K562 (cell line): ENCODE measurements around the gene NME2. TPM values are rescaled to one million over a fixed set of nuclear protein-coding genes. Genes with fewer than 3 reads are reported as not detected.
A peak's percentile ranks its signal among the peaks of the same experiment; 100 is the strongest.

Experiments
- ASH1L ChIP-seq: fragments of 450-650 bp; IDR thresholded peaks from 2 replicates; pipeline ENCODE4 v1.6.1; 2018; ENCODE audit warnings: borderline replicate concordance, mild to moderate bottlenecking, low read depth; ENCODE audit not compliant: partially characterized antibody
- DNMT1 ChIP-seq: fragments of 450-650 bp; IDR thresholded peaks from 2 replicates; pipeline ENCODE4 v1.6.1; 2016; ENCODE audit warnings: antibody characterized with exemption, mild to moderate bottlenecking
- FOXJ3 ChIP-seq: sonication (generic); formaldehyde crosslinking; IDR thresholded peaks from 2 replicates; pipeline ENCODE4 v1.4.0; 2020; ENCODE audit warnings: mild to moderate bottlenecking, missing genetic modification reagents
- GATAD2A ChIP-seq: fragments of 450-650 bp; IDR thresholded peaks from 2 replicates; pipeline ENCODE4 v1.6.1; 2017
- HDAC1 ChIP-seq, 2 experiments: fragments of 450-650 bp; IDR thresholded peaks; 2 replicates each; pipeline ENCODE4 v1.6.1; 2016 to 2017; ENCODE audit warnings: inconsistent platforms in 1 of 2, mild to moderate bottlenecking in 1 of 2, moderate library complexity in 1 of 2
- HMG20A ChIP-seq: fragments of 450-650 bp; formaldehyde crosslinking; conservative IDR thresholded peaks from 2 replicates; pipeline ENCODE4 v1.4.0; 2020; ENCODE audit warnings: mild to moderate bottlenecking, mixed read lengths
- MBD2 ChIP-seq: sonication (generic); IDR thresholded peaks from 2 replicates; pipeline ENCODE4 v1.6.1; 2016; ENCODE audit warnings: low read depth, borderline replicate concordance
- NCOR1 ChIP-seq: fragments of 450-650 bp; IDR thresholded peaks from 2 replicates; pipeline ENCODE4 v1.6.1; 2016; ENCODE audit warnings: mild to moderate bottlenecking, moderate library complexity
- POLR2H ChIP-seq: IDR thresholded peaks from 2 replicates; pipeline ENCODE4 v1.6.1; 2016; ENCODE audit warnings: missing genetic modification characterization, low read depth, mild to moderate bottlenecking, control low read depth, missing compliant biosample characterization, moderate library complexity
- RAD51 ChIP-seq: fragments of 450-650 bp; IDR thresholded peaks from 2 replicates; pipeline ENCODE4 v1.7.1; 2016; ENCODE audit warnings: low read depth, mild to moderate bottlenecking, borderline replicate concordance
- SMAD2 ChIP-seq: fragments of 150-350 bp; IDR thresholded peaks from 2 replicates; pipeline ENCODE4 v1.6.1; 2014; ENCODE audit warnings: low read depth, mild to moderate bottlenecking, low read length
- SNIP1 ChIP-seq: fragments of 450-650 bp; IDR thresholded peaks from 2 replicates; pipeline ENCODE4 v1.7.1; 2017; ENCODE audit warnings: low read depth, mild to moderate bottlenecking
- THRAP3 ChIP-seq: fragments of 450-650 bp; IDR thresholded peaks from 2 replicates; pipeline ENCODE4 v1.6.1; 2016; ENCODE audit warnings: mild to moderate bottlenecking, inconsistent platforms, borderline replicate concordance
- ZFP36 ChIP-seq: fragments of 150-350 bp; IDR thresholded peaks from 2 replicates; pipeline ENCODE4 v1.6.1; 2018; ENCODE audit warnings: low read length, low read depth; ENCODE audit not compliant: partially characterized antibody
- polyA plus RNA-seq, 8 experiments: library from polyadenylated mRNA; depleted of rRNA in 4 of 8; stranded (reverse) in 5 of 8; unstranded in 3 of 8; fragments of >200 nt; fragmentation: Nextera tagmentation in 2 of 8; fragmentation: Illumina TruSeq in 1 of 8; extraction: Ambion mirVana in 2 of 8; extraction: Trizol in 1 of 8; gene quantifications; 2 replicates each; pipeline versions ENCODE4 v1.2.1 to v1.2.3, GENCODE V29; 2011 to 2014; ENCODE audit warnings: inconsistent platforms in 1 of 8, missing spikeins in 1 of 8
- total RNA-seq, 7 experiments: library from RNA; depleted of rRNA in 6 of 7; stranded (reverse); fragments of >200 nt in 6 of 7; fragmentation: Illumina TruSeq in 2 of 7; extraction: Trizol in 2 of 7; gene quantifications; 2 replicates each; pipeline versions ENCODE4 v1.2.1 to v1.2.3, GENCODE V29; 2011 to 2021; ENCODE audit warnings: low replicate concordance in 1 of 7
- TF ChIP-seq, protein P1 (sequence below): fragments of 200-800 bp; sonication (Bioruptor generic); IDR thresholded peaks from 2 replicates; pipeline ENCODE4 v1.6.1; 2017; ENCODE audit warnings: missing genetic modification characterization, missing compliant biosample characterization
- TF ChIP-seq, protein P2 (sequence below): fragments of 250-450 bp; sonication (Bioruptor Pico); IDR thresholded peaks from 2 replicates; pipeline ENCODE4 v1.5.0; 2021; ENCODE audit warnings: mild to moderate bottlenecking, moderate library complexity
- TF ChIP-seq, protein P3 (sequence below): sonication (generic); IDR thresholded peaks from 2 replicates; pipeline ENCODE4 v1.6.1; 2016
- TF ChIP-seq, protein P4 (sequence below): fragments of 450-650 bp; formaldehyde crosslinking; IDR thresholded peaks from 2 replicates; pipeline ENCODE4 v1.4.0; 2022; ENCODE audit warnings: mild to moderate bottlenecking, moderate library complexity
- TF ChIP-seq, protein P5 (sequence below): fragments of 450-650 bp; IDR thresholded peaks from 2 replicates; pipeline ENCODE4 v1.6.1; 2017; ENCODE audit warnings: antibody characterized with exemption

The NME2 gene
- total and polyA plus RNA-seq, 9 of the 15 experiments (the other 6 are each of a cell fraction or from before 2014, with no cell fraction given) = 684 to 1,202 (median 924) TPM

DNA sequence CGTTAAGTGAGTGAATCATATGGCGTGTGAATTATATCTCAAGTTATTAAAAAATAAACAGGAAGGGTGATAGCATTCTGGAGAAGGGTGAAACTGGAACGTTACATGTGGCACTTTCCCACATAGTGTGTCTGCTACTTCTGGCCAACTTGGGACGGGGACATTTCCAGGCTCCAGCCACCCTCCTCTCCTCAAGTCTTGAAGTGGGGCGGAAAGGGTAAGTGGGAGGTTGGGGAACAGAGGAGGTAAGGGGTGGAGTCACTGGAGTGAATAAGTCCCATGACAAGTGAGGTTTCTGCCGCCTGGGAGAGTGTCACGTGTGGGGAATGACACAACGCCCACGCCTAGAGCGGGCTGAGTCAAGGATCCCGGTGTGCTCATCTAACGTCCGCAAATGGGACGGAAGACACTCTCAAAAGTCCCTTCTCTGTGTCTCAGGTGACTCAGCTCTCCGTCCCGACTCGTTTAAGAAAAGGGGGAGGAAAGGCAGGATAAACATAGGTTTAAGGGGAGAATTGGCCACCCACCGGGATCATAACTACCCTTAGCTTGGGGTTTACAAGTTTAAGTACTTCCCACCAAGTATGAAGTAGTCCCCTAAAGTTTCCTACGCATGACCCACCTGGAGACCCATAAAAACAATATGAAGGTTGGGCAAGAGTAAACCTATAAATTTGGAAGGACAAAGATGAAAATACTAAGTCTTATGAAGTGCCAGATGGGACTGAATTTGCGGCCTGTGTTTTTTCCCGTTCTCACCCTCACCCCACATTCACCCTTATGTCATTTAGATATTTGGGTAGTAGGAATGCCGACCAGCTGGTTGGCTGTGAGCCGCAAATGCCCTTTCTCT, 44.4 kb upstream of the NME2 start (continued):
- TF ChIP-seq, protein P1, sequence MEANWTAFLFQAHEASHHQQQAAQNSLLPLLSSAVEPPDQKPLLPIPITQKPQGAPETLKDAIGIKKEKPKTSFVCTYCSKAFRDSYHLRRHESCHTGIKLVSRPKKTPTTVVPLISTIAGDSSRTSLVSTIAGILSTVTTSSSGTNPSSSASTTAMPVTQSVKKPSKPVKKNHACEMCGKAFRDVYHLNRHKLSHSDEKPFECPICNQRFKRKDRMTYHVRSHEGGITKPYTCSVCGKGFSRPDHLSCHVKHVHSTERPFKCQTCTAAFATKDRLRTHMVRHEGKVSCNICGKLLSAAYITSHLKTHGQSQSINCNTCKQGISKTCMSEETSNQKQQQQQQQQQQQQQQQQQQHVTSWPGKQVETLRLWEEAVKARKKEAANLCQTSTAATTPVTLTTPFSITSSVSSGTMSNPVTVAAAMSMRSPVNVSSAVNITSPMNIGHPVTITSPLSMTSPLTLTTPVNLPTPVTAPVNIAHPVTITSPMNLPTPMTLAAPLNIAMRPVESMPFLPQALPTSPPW (CRISPR knock-in tag) = no peak; the same call in none of the 2 replicates
- TF ChIP-seq GATAD2A (no peak; the same call in 1 of the 2 replicates), ASH1L (no peak), THRAP3 (0 out of 2 replicates have a peak, but pooled peaks have one; percentile 0), FOXJ3 (CRISPR knock-in tag) (no peak), RAD51 (peak; percentile 97), DNMT1 (no peak), SNIP1 (no peak; the same call in 1 of the 2 replicates), MBD2 (peak; percentile 81; the same call in 1 of the 2 replicates), SMAD2 (no peak), HMG20A (no peak), HDAC1 (IDR thresholded peaks at IDR 0.05) (peak in 1 of 2 experiments; percentile 90; a peak in 2 of 4 replicates), POLR2H (tag) (peak; percentile 96), ZFP36 (no peak), NCOR1 (peak; percentile 66)
- TF ChIP-seq, protein P2, sequence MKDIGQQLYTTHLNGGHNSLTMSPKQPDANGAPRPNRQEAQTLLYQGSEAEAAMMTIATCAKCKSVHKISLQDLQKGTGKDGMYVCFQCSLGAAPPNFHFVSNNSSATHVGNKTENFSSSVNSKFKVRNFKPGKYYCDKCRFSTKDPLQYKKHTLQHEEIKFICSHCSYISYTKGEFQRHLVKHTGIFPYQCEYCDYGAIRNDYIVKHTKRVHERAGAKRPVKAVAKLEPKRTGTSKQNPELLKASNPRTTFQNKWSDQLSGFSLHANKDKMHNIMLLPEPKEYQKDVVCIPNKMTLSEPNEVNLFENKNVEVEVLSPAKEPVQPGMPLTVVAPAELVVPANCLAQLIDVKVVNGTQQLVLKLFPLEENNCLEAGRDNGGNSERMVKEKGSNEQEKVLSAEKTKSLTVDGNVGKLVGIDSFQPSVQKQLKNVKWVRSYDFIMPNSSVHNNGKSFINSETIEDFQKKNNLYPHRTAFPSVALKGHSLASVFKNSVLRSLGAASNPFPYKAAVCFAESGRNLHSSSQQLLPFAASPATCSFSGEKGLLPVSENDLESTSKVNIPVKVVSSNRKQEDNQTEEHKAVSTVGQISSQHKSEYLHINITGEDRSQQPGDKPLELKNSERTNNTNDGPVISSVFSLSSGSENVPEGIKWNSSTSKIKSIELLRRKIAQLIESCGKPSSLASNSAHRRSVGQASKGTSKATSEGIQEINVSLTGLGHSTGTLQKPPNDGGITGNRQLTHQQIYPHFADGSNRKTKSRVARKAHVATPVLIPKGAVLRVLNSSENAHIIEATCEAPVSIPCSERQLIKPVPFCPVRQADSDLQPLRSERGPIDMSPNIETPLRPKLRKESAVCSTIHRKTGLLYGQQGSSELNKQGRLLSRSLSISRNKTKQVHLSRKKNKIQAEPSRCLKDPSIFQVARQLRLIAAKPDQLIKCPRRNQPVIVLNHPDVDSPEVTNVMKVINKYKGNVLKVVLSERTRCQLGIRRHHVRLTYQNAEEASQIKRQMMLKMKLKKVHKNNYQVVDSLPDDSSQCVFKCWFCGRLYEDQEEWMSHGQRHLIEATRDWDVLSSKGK = no peak
- TF ChIP-seq, protein P3, sequence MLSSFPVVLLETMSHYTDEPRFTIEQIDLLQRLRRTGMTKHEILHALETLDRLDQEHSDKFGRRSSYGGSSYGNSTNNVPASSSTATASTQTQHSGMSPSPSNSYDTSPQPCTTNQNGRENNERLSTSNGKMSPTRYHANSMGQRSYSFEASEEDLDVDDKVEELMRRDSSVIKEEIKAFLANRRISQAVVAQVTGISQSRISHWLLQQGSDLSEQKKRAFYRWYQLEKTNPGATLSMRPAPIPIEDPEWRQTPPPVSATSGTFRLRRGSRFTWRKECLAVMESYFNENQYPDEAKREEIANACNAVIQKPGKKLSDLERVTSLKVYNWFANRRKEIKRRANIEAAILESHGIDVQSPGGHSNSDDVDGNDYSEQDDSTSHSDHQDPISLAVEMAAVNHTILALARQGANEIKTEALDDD = peak; percentile 86
- TF ChIP-seq, protein P4, sequence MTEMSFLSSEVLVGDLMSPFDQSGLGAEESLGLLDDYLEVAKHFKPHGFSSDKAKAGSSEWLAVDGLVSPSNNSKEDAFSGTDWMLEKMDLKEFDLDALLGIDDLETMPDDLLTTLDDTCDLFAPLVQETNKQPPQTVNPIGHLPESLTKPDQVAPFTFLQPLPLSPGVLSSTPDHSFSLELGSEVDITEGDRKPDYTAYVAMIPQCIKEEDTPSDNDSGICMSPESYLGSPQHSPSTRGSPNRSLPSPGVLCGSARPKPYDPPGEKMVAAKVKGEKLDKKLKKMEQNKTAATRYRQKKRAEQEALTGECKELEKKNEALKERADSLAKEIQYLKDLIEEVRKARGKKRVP (CRISPR knock-in tag) = peak; percentile 2; the same call in 1 of the 2 replicates
- TF ChIP-seq, protein P5, sequence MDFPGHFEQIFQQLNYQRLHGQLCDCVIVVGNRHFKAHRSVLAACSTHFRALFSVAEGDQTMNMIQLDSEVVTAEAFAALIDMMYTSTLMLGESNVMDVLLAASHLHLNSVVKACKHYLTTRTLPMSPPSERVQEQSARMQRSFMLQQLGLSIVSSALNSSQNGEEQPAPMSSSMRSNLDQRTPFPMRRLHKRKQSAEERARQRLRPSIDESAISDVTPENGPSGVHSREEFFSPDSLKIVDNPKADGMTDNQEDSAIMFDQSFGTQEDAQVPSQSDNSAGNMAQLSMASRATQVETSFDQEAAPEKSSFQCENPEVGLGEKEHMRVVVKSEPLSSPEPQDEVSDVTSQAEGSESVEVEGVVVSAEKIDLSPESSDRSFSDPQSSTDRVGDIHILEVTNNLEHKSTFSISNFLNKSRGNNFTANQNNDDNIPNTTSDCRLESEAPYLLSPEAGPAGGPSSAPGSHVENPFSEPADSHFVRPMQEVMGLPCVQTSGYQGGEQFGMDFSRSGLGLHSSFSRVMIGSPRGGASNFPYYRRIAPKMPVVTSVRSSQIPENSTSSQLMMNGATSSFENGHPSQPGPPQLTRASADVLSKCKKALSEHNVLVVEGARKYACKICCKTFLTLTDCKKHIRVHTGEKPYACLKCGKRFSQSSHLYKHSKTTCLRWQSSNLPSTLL = no peak
